Neuronal stem cell (in vitro differentiated cells): Measurements from ENCODE around the gene MED7.

Source experiments
- DNase-seq: peaks from one replicate; pipeline ENCODE4 v3.0.0-alpha.2; 2013; ENCODE audit warnings: low spot score
- H2AFZ ChIP-seq: one replicate; pipeline ENCODE4 v1.6.1; 2013; ENCODE audit warnings: mild to moderate bottlenecking, low read length, inconsistent platforms
- H2AK5ac ChIP-seq: 2 replicates; pipeline ENCODE4 v1.6.1; 2013; ENCODE audit warnings: low read depth, mild to moderate bottlenecking, inconsistent platforms, low read length, moderate library complexity, mixed read lengths
- H2BK120ac ChIP-seq: 2 replicates; pipeline ENCODE4 v1.6.1; 2013; ENCODE audit warnings: low read depth, mild to moderate bottlenecking, inconsistent platforms, low read length, moderate library complexity, mixed read lengths
- H2BK12ac ChIP-seq: one replicate; pipeline ENCODE4 v1.6.1; 2013; ENCODE audit warnings: low read length, inconsistent platforms
- H2BK15ac ChIP-seq: 2 replicates; pipeline ENCODE4 v1.6.1; 2013; ENCODE audit warnings: mild to moderate bottlenecking, low read length, inconsistent platforms, mixed read lengths
- H2BK5ac ChIP-seq: one replicate; pipeline ENCODE4 v1.6.1; 2013; ENCODE audit warnings: inconsistent platforms, mild to moderate bottlenecking, low read length, moderate library complexity
- H3K14ac ChIP-seq: one replicate; pipeline ENCODE4 v1.6.1; 2013; ENCODE audit warnings: low read length, inconsistent platforms
- H3K18ac ChIP-seq: 2 replicates; pipeline ENCODE4 v1.6.1; 2013; ENCODE audit warnings: low read length, inconsistent platforms
- H3K23ac ChIP-seq: 2 replicates; pipeline ENCODE4 v1.6.1; 2013; ENCODE audit warnings: low read depth, mild to moderate bottlenecking, mixed read lengths, low read length, inconsistent platforms; ENCODE audit not compliant: poor library complexity
- H3K27ac ChIP-seq: replicated peaks from 3 replicates; pipeline ENCODE4 v1.5.1; 2013; ENCODE audit warnings: low read length, inconsistent platforms
- H3K27me3 ChIP-seq, 3 experiments: 2 replicates each; pipeline ENCODE4 v1.6.1; 2013; ENCODE audit warnings: low read length in 3 of 3, mild to moderate bottlenecking in 2 of 3, inconsistent platforms in 1 of 3, low read depth in 1 of 3, mixed read lengths in 1 of 3, moderate library complexity in 1 of 3; ENCODE audit not compliant: control insufficient read depth in 3 of 3, insufficient read depth in 3 of 3
- H3K36me3 ChIP-seq, 2 donors: replicated peaks in 1 of 2; 2 replicates each; pipeline ENCODE4 v1.6.1; 2013; ENCODE audit warnings: low read length in 2 of 2; ENCODE audit not compliant: control insufficient read depth in 2 of 2, insufficient read depth in 2 of 2
- H3K4ac ChIP-seq: 2 replicates; pipeline ENCODE4 v1.6.1; 2013; ENCODE audit warnings: inconsistent platforms, mild to moderate bottlenecking, low read length, moderate library complexity
- H3K4me1 ChIP-seq, 2 donors: 1 replicate in 1 of 2; 2 replicates in 1 of 2; pipeline ENCODE4 v1.6.1; 2013; ENCODE audit warnings: low read length in 2 of 2, low read depth in 1 of 2; ENCODE audit not compliant: control insufficient read depth in 2 of 2, insufficient read depth in 1 of 2
- H3K4me2 ChIP-seq: one replicate; pipeline ENCODE4 v1.6.1; 2013; ENCODE audit warnings: mild to moderate bottlenecking, low read length, inconsistent platforms; ENCODE audit not compliant: insufficient read depth, poor library complexity, severe bottlenecking
- H3K4me3 ChIP-seq, 2 donors: 2 replicates each; pipeline ENCODE4 v1.5.1; 2013; ENCODE audit warnings: low read length in 2 of 2, mild to moderate bottlenecking in 2 of 2, inconsistent platforms in 1 of 2, moderate library complexity in 1 of 2
- H3K79me1 ChIP-seq: one replicate; pipeline ENCODE4 v1.6.1; 2013; ENCODE audit warnings: low read depth, mild to moderate bottlenecking, inconsistent platforms, low read length, moderate library complexity
- H3K9ac ChIP-seq: one replicate; pipeline ENCODE4 v1.6.1; 2013; ENCODE audit warnings: mild to moderate bottlenecking, low read depth, low read length, inconsistent platforms; ENCODE audit not compliant: poor library complexity
- H3K9me3 ChIP-seq, 2 donors: replicated peaks in 1 of 2; 2 replicates each; pipeline versions ENCODE3 to v1.6.1; 2013; ENCODE audit warnings: low read length in 2 of 2, mild to moderate bottlenecking in 2 of 2, inconsistent platforms in 1 of 2, low read depth in 1 of 2, mixed read lengths in 1 of 2, moderate library complexity in 1 of 2; ENCODE audit not compliant: control insufficient read depth in 2 of 2, insufficient read depth in 1 of 2
- H4K8ac ChIP-seq: one replicate; pipeline ENCODE4 v1.6.1; 2013; ENCODE audit warnings: low read depth, mild to moderate bottlenecking, inconsistent platforms, low read length, moderate library complexity
- H4K91ac ChIP-seq: one replicate; pipeline ENCODE4 v1.6.1; 2013; ENCODE audit warnings: low read length, low read depth, mild to moderate bottlenecking, inconsistent platforms; ENCODE audit not compliant: poor library complexity
- WGBS, 2 donors: extraction: QIAGEN DNeasy Blood & Tissue Kit; methylation state at CpG; one replicate each; pipeline ENCODE4 v1.1.7; 2013; ENCODE audit warnings: missing lambda C conversion rate in 2 of 2, mixed read lengths in 1 of 2; ENCODE audit not compliant: insufficient read length in 2 of 2, insufficient replicate concordance in 1 of 2; ENCODE audit errors: extremely low coverage in 2 of 2; 5-methylcytosine and 5-hydroxymethylcytosine counted together

The MED7 gene

GRCh38 chr5:157161996-157162395, 19.3 kb upstream of the MED7 start:
- Histone ChIP-seq H2BK15ac (no peak overlapping the region), H3K18ac (no peak overlapping the region), H2AFZ (no peak overlapping the region), H2BK12ac (no peak overlapping the region), H3K4me3 (no peak overlapping the region), H3K27me3 (peaks cover 0 to 5% (median 0%) of the 10 kb centered on the region in 3 experiments), H3K4me1 (no peaks in the 10 kb centered on the region), H3K27ac (no peak overlapping the region), H3K9me3 (no peaks in the 10 kb centered on the region), H2BK120ac (no peak overlapping the region), H3K14ac (no peak overlapping the region), H3K4ac (no peak overlapping the region), H3K4me2 (no peak overlapping the region), H4K91ac (no peak overlapping the region), H2BK5ac (no peak overlapping the region), H4K8ac (no peak overlapping the region), H3K9ac (no peak overlapping the region), H2AK5ac (no peak overlapping the region), H3K79me1 (no peaks in the 10 kb centered on the region), H3K23ac (no peak overlapping the region), H3K36me3 (no peaks in the 10 kb centered on the region)
- no CpG with 5 or more reads among the region's 6 CpGs for WGBS, 2 donors
- no peak for DNase-seq

GRCh38 chr5:157160001-157160400, 17.3 kb upstream of the MED7 start:
- Histone ChIP-seq H2BK15ac (no peak overlapping the region), H2BK12ac (no peak overlapping the region), H3K18ac (no peak overlapping the region), H3K79me1 (no peaks in the 10 kb centered on the region), H3K27me3 (peaks cover 0 to 13% (median 0%) of the 10 kb centered on the region in 3 experiments), H3K4me2 (no peak overlapping the region), H3K9ac (no peak overlapping the region), H3K9me3 (no peaks in the 10 kb centered on the region), H3K14ac (no peak overlapping the region), H4K91ac (no peak overlapping the region), H2BK5ac (no peak overlapping the region), H3K4me1 (no peaks in the 10 kb centered on the region), H3K27ac (no peak overlapping the region), H2AFZ (no peak overlapping the region), H3K4ac (no peak overlapping the region), H4K8ac (no peak overlapping the region), H3K36me3 (no peaks in the 10 kb centered on the region), H2AK5ac (no peak overlapping the region), H3K4me3 (no peak overlapping the region), H2BK120ac (no peak overlapping the region), H3K23ac (no peak overlapping the region)
- WGBS, 2 donors, result no CpG with 5 or more reads among the region's 4 CpGs
- DNase-seq, result no peak

DNA sequence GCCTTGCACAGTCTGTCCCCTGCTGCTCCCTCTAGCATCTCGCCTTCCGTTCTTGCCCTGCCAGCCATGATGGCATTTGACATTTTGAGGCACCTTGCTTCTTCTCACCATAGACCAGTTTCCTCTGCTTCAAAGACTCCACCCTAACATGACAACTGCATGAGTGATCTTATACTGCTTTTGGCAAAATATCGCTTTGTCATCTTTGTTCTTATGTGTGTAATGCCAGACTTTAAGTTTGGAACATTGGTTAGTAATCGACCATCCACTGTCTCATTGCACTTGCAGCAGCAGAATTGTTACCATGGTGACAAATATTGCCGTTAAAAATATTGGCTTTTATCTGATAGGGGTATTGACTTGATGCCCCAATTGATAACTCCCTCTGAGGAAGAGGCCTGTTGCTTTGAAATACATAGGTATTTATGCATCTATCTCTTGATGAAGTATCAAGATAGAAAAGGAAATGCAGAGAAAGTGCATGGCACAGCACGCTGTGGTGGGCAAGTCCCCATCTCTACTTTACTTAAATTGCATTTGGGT, 16.6 kb upstream of the MED7 start:
- Histone ChIP-seq H2BK5ac (no peak overlapping the region), H3K27ac (no peak overlapping the region), H3K4ac (no peak overlapping the region), H4K8ac (no peak overlapping the region), H2BK120ac (no peak overlapping the region), H3K36me3 (no peaks in the 10 kb centered on the region), H4K91ac (no peak overlapping the region), H3K9ac (no peak overlapping the region), H3K14ac (no peak overlapping the region), H3K4me2 (no peak overlapping the region), H3K18ac (no peak overlapping the region), H3K79me1 (no peaks in the 10 kb centered on the region), H2AFZ (no peak overlapping the region), H3K9me3 (no peaks in the 10 kb centered on the region), H3K4me3 (no peak overlapping the region), H3K23ac (no peak overlapping the region), H3K27me3 (peaks cover 0 to 15% (median 0%) of the 10 kb centered on the region in 3 experiments), H2BK15ac (no peak overlapping the region), H2AK5ac (no peak overlapping the region), H3K4me1 (no peaks in the 10 kb centered on the region), H2BK12ac (no peak overlapping the region)
- no CpG with 5 or more reads among the region's 6 CpGs for WGBS, 2 donors
- no peak for DNase-seq

GRCh38 chr5:157157293-157157891, 14.7 kb upstream of the MED7 start:
- peaks cover 0 to 15% (median 0%) of the 10 kb centered on the region in 3 experiments for H3K27me3 ChIP-seq
- H3K4me2 ChIP-seq, result no peak overlapping the region
- no peak overlapping the region for H3K4me3 ChIP-seq
- no peak overlapping the region for H3K4ac ChIP-seq
- no peaks in the 10 kb centered on the region for H3K79me1 ChIP-seq
- no peak overlapping the region for H3K23ac ChIP-seq
- H3K14ac ChIP-seq, result no peak overlapping the region
- no peaks in the 10 kb centered on the region for H3K4me1 ChIP-seq
- H2BK15ac ChIP-seq, result no peak overlapping the region
- no peak overlapping the region for H2BK12ac ChIP-seq
- H2BK5ac ChIP-seq, result no peak overlapping the region
- no peak overlapping the region for H3K27ac ChIP-seq
- H4K8ac ChIP-seq, result no peak overlapping the region
- no CpG with 5 or more reads among the region's 1 CpG for WGBS, 2 donors
- H3K9ac ChIP-seq, result no peak overlapping the region
- no peak overlapping the region for H2AK5ac ChIP-seq
- DNase-seq, result no peak
- no peak overlapping the region for H3K18ac ChIP-seq
- no peak overlapping the region for H2BK120ac ChIP-seq
- no peak overlapping the region for H4K91ac ChIP-seq
- no peaks in the 10 kb centered on the region for H3K36me3 ChIP-seq
- no peaks in the 10 kb centered on the region for H3K9me3 ChIP-seq
- H2AFZ ChIP-seq, result no peak overlapping the region
